ENCODE results near the gene MAP2K1.
"Not testable (repeated sequence)": the region's sequence is repeated elsewhere in the genome, so short reads cannot be mapped to it uniquely, and the experiment has no call there.

GRCh38 chr15:66461294-66461693 lies 74.6 kb downstream of the MAP2K1 start:
- TF ChIP-seq, protein P1, sequence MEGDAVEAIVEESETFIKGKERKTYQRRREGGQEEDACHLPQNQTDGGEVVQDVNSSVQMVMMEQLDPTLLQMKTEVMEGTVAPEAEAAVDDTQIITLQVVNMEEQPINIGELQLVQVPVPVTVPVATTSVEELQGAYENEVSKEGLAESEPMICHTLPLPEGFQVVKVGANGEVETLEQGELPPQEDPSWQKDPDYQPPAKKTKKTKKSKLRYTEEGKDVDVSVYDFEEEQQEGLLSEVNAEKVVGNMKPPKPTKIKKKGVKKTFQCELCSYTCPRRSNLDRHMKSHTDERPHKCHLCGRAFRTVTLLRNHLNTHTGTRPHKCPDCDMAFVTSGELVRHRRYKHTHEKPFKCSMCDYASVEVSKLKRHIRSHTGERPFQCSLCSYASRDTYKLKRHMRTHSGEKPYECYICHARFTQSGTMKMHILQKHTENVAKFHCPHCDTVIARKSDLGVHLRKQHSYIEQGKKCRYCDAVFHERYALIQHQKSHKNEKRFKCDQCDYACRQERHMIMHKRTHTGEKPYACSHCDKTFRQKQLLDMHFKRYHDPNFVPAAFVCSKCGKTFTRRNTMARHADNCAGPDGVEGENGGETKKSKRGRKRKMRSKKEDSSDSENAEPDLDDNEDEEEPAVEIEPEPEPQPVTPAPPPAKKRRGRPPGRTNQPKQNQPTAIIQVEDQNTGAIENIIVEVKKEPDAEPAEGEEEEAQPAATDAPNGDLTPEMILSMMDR (IDR thresholded peaks at IDR 0.05; ENCODE audit: low read length), result not testable (repeated sequence)
- not testable (repeated sequence) for TF ChIP-seq EZH2 (optimal IDR thresholded peaks at IDR 0.05; ENCODE audit: low read depth, low read length); EZH2phosphoT487 (IDR thresholded peaks at IDR 0.05; ENCODE audit: low read length)
